Inflammatory macrophage treated with lipopolysaccharide for 4 hours (primary cell): ENCODE results near the gene MRPS33.
"Not testable (repeated sequence)": the region's sequence is repeated elsewhere in the genome, so short reads cannot be mapped to it uniquely, and the experiment has no call there.

Experiments used
- DNase-seq: peaks from one replicate; pipeline ENCODE4 v3.0.0-alpha.2; 2020

The MRPS33 gene

GRCh38 chr7:141012044-141012685 is 2.6 kb downstream of the MRPS33 start:
- peak; percentile 52 for DNase-seq

- DNase-seq, result no peak
Measured at GRCh38 chr7:141011443-141011842, 3.3 kb downstream of the MRPS33 start.

- no peak for DNase-seq
Measured at GRCh38 chr7:141003172-141004065, 11.3 kb downstream of the MRPS33 start.

- DNase-seq, result no peak
Measured at GRCh38 chr7:141001546-141001945, 13.2 kb downstream of the MRPS33 start.

GRCh38 chr7:141001122-141001521 is 13.6 kb downstream of the MRPS33 start:
- no peak for DNase-seq

DNA sequence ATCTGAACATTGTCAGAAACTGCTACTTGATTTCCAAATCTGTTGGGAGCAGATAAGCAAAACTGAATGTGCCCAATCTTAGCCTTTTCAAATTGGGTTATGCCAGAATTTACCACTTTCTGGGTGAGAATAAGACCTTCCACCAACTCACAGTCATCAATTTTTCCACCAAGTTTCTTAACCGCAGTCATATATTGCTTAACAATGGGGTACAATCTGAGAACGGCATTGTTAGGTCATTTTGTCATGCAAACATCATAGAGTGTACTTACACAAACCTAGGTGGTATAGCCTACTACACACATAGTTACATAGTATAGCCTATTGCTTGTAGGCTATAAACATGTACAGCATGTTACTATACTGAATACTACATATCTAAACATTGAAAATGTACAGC is 16.0 kb downstream of the MRPS33 start:
- DNase-seq, result no peak

DNA sequence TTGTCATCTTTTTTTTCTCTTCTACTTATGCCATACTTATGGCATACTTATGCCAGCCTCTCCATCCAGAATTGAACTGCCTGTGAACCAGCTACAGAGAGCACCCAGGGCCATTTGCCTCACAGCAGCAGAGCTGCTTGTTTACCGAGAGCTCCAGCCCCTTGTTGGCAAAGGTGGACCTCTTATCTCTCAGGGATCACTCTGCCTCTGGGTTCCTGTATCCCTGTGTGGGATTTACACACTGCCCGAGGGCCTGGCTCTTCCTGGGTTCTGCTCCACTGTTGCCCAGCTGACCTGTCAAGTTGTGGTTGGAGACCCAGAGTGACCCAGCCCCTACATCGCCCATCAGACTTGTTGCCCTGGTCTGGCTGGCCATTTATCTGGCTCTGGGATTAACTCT is 22.3 kb downstream of the MRPS33 start:
- DNase-seq, result no peak

DNA sequence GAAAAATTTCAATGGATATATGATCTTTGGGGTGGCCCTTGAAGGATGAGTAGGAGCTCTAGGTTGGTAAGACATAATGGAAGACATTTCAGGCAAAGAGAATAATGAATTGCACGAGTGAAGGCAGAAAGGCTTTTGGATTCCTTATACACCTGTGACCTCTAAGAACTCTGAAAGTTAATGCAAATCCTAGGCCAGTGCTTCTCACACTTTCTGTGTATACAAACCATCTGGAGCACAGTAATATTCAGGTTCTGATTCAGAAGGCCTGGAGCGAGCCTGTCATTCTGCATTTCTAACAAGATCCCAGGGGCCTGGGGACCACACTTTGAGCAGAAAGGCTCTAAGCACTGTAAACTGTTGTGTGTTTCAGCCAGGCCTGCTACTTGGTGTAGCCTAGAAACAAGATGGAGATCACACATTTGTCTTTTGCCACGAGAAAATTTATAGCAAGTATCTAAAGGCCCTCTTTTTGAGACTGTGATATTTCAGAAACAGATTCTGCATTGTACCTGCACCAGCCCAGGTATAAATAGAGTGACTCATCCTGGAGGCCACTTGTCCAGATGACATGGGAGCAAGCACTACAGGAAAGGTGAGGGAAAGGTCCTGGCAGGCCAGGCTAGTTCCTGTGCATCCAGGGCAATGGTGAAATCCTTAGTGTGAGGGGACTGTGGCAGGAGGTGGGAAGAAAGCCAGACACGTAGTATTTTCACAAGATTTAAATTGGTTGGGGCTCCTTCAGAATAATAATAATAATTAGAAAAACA is 24.4 kb downstream of the MRPS33 start:
- DNase-seq, result no peak

DNA sequence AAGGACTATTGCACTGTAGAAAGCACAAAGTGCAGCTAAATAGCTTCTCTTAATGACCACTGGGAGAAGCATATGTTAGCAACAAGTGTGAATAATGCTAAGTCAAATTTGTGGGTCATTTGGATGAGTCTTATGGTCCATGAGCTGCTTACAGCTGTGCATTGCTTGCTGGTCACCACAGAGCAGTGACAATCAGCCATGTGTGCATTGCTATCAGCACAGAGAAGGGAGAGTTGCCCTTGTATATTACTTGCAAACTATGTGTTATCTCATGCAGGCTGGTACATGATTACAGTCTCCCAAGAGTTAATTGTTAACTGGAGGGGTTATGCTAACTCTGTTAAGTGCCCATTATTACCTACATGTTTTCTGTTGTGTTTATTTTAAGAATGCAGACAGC is 25.7 kb downstream of the MRPS33 start:
- no peak for DNase-seq

GRCh38 chr7:140983802-140984201 is 30.9 kb downstream of the MRPS33 start:
- DNase-seq, result peak; percentile 47

GRCh38 chr7:140982508-140982907 is 32.2 kb downstream of the MRPS33 start:
- DNase-seq, result peak; percentile 53

DNA sequence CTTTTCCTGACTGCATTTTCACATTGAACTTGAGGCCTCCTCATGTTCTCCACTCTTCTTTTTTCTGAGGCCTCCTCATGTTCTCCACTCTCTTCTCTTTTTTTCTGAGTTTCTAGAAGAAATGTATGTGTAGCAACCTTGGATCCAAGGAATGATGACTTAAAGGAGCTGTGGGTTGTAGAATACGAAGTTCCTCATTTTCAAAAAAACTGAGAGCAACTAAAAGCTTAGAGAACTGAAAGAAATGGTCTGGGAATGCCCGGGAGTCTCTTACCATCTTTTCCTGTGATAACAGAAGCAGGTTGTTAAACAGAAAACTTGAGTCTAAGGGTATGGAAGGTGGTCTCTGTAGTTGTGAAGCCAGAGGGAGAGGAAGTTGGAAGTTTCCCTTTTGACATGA is 32.8 kb downstream of the MRPS33 start:
- DNase-seq, result peak; percentile 72

GRCh38 chr7:140977741-140978140 is 37.0 kb downstream of the MRPS33 start:
- DNase-seq, result peak; percentile 7

DNA sequence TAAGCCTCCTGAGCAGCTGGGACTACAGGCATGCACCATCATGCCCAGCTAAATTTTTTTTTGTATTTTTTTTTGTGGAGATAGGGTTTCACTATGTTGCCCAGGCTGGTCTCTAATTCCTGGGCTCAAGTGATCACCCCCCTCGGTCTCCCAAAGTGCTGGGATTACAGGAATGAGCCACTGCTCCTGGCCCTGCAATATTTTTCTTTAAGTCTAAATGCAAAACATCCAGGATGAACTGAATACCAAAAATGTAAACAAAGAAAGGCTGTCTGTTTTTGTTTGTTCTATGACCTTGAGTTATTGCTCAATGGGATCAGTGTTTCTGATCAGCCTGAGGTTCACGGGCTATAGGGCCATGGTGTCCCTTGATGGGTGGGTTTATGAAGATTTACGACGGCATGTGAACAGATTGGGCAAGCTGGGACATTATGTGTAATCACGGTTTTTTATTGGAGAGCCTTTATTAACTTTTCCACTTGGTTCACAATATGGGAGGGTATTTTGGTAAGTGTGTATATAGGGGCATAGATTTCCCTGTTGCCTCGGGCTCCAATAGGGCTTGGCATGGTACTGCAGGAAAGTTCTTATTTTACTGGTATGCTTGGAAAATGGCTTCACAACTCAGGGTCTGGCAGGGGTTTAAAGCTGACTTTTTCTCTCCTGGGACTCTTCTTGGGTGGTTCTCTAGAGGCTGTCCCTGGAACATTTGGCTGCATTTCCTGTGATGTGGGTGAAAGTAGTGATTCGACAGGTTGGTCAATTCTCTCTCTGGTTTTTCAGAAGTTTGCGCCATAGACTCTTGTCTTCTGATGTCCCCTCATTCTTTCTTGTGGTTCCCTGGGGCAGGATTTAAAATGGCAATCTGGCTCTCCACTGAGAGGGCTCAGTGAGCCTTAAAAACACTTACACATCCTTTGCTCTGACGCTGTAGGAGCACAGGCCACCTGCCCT is 41.6 kb downstream of the MRPS33 start:
- DNase-seq, result peak; percentile 4

GRCh38 chr7:140972344-140972743 is 42.4 kb downstream of the MRPS33 start:
- no peak for DNase-seq

GRCh38 chr7:140967438-140967837 is 47.3 kb downstream of the MRPS33 start:
- no peak for DNase-seq

DNA sequence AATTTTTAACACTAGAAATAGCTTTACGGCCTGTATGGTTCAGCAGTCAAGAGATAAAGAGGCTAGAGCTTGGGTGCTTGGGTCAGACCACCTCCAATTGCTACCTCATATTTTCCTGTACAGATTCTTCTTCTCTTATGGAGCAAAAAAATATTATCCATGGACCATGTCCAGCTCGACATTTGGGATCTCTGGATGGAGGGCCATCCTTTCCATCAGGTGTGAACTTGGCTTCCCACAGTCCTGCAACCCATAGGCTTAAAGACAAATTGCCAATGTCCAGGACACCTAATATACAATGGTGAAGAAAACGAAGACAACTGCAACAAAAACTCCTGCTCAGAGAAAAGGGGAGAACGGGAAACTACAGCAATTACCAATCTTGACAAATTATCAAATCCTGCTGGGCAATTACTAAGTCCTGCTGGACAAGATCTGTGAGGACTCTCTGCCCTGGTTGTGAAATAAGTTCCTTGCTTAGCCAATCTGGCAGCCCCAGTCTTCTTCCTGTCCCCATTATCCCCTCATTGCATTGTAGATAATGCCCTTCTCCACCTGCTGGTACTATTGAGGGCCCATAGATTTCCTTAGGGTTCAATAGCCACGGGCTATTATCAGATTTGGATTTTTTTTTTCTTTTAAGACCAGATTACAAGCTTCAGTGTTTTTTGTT is 48.1 kb downstream of the MRPS33 start:
- DNase-seq, result no peak

- DNase-seq, result no peak
Measured at GRCh38 chr7:140961117-140961516, 53.6 kb downstream of the MRPS33 start.

GRCh38 chr7:140956997-140957396 is 57.8 kb downstream of the MRPS33 start:
- not testable (repeated sequence) for DNase-seq
